GM19468 (cell line): ENCODE data around the gene PAXIP1.

Source experiments
- ATAC-seq: cut with Tn5 transposase; IDR thresholded peaks from one replicate; pipeline ENCODE4 v1.9.1; 2021; ENCODE audit warnings: mild to moderate bottlenecking, moderate library complexity, moderate number of reproducible peaks; ENCODE audit not compliant: unreplicated experiment; ENCODE audit errors: extremely low read depth

PAXIP1 gene

DNA sequence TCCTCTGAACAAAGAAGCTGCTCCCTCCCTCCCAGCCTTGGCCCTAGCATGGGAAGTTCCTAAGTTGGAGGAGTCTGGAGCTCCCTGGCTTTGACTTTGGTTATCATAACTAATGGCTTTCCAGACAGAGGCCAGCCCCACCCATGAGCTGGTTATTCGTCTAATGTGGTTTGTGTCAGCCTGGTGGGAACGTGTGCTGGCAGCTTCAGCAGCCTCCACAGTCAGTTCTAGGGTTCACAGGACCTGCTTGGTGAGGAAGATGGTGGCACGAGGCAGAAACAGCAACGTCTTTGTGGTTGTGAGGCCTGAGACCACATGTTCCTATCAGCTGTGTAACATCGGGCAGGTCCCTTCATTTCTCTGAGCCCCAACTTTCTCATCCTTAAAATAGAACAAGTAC is 103.1 kb downstream of the PAXIP1 start:
- no peak for ATAC-seq

DNA sequence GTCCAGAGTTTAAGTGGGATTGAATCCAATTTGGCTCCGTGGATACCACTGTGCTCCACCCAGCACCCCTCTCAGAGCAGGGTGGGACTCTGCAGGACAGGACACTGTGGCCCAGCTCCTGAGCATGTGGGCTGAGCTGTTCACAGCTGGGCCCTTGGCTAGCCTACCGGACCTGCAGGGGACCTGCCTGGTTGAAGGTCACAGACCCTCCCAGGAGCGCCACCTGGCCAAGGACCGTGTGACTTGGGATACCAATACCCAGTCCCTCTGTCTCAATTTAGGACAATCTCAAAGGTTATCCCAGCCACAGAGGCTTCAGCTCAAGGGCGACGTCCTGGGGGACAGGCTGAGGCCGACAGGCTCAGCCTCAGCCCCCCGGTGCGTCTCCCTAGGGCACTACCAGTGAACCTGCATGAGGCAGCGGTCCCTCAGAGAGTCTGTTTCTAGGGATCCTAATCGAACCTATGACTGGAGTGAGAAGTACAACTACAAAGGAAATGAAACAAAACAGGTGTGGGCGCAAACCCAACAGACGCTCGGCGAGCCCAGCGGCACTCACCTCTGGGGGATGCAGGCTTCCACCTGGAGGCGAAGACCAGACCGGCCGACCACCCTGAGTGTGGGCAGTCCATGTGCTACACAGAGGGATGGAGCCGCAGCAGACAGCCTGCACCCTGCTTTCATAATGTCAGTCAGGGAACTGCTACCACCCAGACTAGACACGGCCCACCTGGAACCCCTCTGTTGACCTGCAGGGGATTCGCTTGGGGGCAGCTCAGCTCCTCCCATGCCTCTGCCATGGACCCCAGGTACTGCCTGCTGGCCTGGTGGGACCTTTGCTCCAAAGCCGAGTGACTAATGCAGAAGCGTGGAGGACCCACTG is 103.7 kb downstream of the PAXIP1 start:
- ATAC-seq: no peak

DNA sequence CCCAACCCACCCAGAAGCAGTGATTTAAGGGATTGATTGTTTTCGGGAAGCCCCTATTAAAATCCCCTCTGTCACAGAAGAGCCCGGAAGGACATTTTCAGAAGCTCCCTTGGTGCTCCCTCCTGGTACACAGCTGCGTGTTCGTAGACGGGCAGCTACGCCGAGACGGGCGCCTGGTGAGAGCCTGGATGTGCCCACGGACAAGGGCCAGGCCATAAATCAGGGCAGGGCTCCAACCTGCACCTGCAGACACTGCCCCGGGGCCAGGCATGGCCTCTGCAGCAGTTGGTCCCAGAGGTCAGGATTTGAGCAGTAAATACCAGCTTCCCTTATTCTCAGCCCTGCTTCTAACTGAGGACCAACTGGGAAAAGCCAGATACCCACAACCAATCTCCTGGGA is 106.8 kb downstream of the PAXIP1 start:
- no peak for ATAC-seq
